ENCODE results near the gene EPHA1.
"Not testable (repeated sequence)": the region's sequence is repeated elsewhere in the genome, so short reads cannot be mapped to it uniquely, and the experiment has no call there.

EPHA1 gene

DNA sequence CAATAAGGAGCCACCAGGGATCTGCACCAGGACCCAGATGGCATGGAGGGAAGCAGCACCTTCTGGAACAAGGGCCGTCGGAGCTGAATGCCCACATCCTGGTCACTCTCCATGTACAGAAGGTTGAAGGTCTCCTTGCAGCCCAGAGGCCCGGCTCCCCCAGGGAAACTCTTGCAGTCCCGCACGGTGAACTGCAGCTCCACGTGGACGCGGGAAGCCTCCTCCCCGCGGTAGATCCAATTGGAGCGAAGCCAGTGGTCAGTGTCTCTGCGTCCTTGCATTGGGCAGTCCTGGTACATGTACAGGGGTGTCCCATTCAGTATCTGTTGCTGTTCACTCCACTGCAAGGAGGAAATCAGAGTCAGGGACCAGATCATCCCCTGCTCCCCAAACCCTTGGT lies 7.4 kb downstream of the EPHA1 start:
- no peak for DNase-seq

GRCh38 chr7:143399642-143400041 lies 9.0 kb downstream of the EPHA1 start:
- DNase-seq, result no peak

DNA sequence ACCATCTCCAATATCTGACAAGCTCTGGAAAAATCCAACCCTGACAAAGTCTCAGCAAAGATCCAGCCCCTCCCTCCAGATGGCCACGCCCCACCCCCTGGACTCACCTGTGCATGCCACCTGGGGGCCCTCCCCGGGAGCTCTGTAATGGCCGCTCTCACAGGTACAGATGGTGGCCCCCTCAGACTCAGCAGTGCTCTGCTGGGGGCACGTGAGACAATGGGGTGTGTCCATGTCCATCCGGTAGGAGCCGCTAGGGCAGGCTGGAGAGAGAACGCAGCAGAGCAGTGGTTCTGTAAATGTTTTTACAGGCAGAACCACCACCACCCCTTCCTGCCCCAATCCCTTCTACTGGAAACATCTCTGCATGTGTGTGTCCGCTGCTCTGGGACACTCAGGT lies 9.5 kb downstream of the EPHA1 start:
- no peak for DNase-seq

- no peak for DNase-seq
Observed at GRCh38 chr7:143398616-143399015, 10.0 kb downstream of the EPHA1 start.

DNA sequence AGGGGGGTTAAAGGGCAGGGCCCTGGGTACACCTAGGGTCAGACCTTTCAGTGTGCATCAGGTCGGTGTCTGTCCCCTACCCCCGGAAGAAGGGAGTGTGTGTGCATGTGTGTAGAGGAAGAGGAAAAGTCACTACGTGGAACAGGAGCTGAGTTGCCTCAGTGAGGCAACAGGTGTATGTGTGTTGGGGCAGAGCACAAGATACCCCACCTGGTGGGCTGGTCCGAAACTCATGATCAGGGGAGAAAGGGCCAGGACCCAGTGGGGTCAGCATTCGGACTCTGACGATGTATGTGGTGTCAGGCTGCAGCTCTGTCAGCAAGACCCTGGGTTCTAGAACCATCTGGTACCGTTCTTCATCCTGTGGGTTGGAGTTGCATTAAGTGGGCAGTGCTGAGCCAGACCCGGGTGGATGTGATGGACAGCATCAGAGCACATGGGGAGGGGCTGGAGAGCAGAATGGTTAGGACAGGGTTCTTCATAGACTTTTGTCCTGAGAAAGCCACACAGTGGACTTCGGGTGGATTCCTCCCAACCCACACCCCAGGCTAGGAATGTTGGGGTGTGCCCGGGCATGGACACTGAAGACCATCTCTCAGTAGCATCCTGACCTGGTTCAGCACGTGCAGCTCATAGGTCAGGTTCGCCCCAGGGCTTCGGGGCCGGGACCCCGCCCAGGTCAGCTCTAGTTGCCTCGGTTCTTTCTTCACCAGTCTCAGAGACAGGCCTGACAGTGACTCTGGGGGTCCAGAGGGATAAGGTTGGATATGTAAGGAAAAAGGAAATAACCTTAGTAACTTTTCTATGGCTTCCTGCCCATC lies 10.7 kb downstream of the EPHA1 start:
- DNase-seq, result no peak

- DNase-seq, result no peak
Observed at GRCh38 chr7:143396625-143397556, 11.8 kb downstream of the EPHA1 start.

DNA sequence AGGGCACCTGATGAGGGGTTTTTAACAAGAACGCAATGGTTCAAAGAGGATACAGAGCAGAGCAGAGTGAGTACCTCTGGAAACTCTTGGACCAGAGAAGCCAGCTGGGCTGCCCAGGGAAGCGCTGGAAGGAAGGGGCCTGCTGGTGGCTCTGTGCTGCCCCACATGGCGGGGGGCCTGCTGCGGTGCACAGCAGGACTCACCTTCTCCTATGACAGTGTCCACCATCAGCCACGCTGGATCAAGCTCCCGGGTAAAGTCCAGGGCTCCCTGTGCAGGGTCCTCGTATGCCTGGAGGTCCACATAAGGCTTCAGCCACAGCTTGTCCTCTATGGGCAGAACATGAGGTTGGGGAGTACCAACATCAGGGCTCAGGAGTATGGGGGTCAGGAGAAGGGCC lies 12.5 kb downstream of the EPHA1 start:
- DNase-seq, result no peak

- no peak for DNase-seq
Observed at GRCh38 chr7:143395187-143396149, 13.2 kb downstream of the EPHA1 start.

DNA sequence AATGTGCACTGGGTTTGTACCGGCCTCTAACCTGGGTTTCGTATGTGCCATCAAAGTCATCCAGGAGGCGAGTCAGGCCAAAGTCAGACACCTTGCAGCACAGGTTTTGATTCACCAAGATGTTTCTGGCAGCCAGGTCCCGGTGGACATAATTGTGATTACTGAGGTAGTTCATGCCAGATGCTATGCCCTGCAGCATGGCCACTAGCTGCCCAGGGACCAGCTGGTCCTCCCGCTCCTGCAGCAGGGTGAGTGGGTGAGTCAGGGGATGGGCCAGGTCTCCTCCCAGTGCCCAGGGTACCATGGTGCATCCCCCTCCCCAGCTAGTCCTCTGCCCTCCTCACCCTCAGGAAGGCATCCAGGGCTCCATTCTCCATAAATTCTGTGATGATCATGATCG lies 13.9 kb downstream of the EPHA1 start:
- no peak for DNase-seq

GRCh38 chr7:143394068-143394467 lies 14.6 kb downstream of the EPHA1 start:
- no peak for DNase-seq

- DNase-seq, result no peak
Observed at GRCh38 chr7:143393267-143394041, 15.2 kb downstream of the EPHA1 start.

DNA sequence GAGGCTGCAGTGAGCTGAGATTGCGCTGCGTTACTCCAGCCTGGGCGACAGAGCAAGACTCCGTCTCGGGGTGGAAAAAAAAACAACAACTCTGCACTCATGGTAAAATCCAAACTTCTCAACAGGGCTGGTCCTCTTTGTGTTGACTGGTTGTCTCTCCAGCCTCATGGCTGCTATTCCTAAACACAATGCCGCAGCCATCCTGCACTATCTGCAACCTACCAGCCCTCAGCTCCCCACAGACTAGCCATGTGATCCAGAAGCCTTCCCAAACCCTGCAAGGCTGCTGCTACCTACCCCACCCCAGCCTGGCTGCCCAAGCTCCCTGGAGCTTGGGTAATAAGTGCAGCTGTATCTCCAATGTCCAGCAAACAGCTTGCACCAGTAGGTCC lies 15.8 kb downstream of the EPHA1 start:
- DNase-seq, result no peak

DNA sequence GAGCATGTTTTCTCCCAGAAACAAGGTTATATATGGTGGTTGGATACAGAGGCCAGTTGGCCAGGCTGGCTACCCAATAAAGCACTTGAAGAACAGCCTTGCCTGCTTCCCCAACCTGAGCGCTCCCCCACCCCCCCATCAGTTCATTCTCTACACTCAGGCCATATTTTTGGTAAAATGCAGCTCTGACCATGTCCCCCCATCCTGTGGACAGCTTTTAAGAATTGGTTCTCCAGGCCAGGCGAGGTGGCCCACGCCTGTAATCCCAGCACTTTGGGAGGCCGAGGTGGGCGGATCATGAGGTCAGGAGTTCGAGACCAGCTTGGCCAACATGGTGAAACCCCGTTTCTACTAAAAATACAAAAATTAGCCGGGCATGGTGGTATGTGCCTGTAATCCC lies 16.2 kb downstream of the EPHA1 start:
- DNase-seq, result not testable (repeated sequence)

- no peak for DNase-seq
Observed at GRCh38 chr7:143391462-143392404, 16.9 kb downstream of the EPHA1 start.

DNA sequence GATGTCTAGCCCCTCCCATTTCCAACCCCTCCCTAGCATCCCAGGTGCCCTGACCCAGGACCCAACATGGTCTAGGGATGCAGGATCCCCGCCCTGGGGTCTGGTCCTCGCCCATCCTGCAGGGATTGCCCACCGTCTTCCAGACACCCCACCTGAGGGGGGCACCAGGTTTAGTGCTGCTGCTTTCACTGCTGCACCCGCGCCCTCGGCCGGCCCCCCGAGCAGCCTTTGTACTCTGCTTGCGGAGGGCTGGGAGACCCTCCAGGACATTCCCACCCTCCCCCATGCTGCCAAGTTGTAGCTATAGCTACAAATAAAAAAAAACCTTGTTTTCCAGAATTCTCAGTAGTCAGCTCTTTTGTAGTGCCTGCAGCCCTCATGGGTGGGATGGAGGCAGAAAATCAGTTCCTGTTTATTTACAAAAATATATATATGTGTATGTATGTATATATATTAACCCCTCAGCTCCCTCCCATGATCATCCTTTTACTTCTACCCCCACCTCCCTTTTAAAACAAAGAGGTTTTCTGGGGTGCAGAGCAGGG lies 17.8 kb downstream of the EPHA1 start:
- DNase-seq, result no peak

- DNase-seq, result no peak
Observed at GRCh38 chr7:143390104-143390772, 18.4 kb downstream of the EPHA1 start.

DNA sequence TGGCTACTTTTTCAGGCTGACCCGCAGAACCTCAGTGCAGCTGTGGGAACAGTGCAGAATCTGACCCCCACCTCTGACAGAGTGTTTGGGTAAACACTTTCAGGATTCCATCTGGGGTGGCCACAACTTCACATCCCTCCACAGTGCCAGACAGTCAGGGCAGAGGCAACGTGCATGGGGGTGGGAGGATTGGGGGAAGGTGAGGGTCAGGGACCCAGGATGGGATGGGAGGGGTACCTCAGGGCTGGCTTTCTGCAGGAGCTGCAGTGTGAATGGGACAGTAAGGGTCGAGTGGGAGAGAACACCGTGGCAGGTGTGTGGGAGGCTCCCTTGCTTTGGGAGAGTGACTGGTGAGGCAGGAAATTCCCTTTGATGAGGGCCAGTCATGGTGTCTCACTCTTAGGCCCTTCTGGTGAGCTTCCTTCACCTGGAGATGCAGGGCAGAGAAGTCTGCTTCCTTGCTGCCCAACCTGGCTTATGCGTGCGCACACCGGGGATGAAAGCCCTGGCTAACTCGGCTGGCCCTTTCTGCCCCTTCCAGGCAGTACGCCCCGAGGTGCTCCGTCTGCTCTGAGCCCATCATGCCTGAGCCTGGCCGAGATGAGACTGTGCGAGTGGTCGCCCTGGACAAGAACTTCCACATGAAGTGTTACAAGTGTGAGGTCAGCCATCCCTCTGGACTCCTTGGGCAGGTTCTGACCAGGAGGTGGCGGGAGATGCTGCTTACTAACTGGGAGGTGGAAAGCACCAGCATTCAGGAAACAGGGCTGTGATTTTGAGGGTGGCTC lies 19.1 kb downstream of the EPHA1 start:
- DNase-seq, result no peak

DNA sequence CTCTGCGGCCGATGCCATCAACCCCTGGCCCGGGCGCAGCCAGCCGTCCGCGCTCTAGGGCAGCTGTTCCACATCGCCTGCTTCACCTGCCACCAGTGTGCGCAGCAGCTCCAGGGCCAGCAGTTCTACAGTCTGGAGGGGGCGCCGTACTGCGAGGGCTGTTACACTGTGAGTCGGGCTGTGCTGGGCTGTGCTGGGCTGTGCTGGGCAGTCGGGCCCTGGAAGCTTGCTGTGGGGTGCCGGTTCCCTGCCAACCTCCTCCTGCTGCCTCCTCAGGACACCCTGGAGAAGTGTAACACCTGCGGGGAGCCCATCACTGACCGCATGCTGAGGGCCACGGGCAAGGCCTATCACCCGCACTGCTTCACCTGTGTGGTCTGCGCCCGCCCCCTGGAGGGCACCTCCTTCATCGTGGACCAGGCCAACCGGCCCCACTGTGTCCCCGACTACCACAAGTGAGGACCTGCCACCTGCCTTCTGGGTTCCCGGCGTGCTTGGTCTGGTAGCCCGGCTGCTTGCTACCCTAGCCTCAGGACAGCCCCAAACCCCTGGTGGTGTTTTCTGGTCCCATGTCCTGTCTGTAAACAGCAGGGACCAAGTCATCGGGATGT lies 20.1 kb downstream of the EPHA1 start:
- DNase-seq, result no peak

DNA sequence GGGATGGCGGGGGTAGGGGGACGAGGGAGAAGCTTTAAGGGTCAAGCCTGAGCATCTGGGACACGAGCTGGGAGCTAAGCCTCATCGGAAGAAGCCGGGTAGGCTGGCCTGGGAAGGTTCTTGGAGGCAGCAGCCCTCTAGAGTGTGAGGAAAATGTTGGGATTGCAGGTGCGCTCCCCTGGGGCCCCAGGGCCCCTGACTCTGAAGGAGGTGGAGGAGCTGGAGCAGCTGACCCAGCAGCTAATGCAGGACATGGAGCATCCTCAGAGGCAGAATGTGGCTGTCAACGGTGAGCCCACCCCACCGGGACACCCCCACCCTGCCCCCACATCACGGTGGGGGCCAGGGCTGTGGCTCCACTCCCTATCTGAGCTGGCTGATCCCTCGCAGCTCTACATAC lies 20.6 kb downstream of the EPHA1 start:
- DNase-seq, result no peak
